Measurements from ENCODE around the gene FGF14.

FGF14 gene

DNA sequence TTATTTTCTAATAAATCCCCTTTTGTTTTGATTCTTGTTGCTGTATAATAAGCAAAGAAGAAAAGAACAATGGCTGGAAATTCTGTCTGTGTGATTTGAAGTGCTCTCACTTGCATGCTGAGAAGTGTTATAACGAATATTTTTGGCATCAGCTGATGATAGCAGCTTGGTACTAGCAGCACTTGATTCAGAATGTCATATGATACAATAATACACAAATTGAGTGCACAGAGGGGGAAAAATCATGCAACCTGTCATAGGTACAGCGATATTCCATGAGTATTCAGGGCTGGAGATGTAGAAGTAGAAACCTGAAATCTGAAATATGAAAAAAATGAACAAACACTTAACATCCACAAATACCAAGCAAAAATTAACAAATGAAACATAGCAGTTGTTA lies 108.1 kb downstream of the FGF14 start:
- Histone ChIP-seq H3K36me3 (replicated peaks in 1 of 2; ENCODE audit: control insufficient read depth in 2 of 2, insufficient read depth in 2 of 2, low read length in 2 of 2) (no peaks in the 10 kb centered on the region), H3K9ac (ENCODE audit: low read depth, low read length, poor library complexity) (no peak overlapping the region), H2BK120ac (ENCODE audit: low read depth, low read length) (no peak overlapping the region), H3K18ac (ENCODE audit: low read length) (no peak overlapping the region), H3K23ac (ENCODE audit: low read depth, low read length, poor library complexity) (no peak overlapping the region), H3K79me1 (ENCODE audit: low read depth, low read length) (no peaks in the 10 kb centered on the region), H2BK15ac (ENCODE audit: low read length) (no peak overlapping the region), H3K27ac (replicated peaks; ENCODE audit: low read length) (no peak overlapping the region), H3K27me3 (ENCODE audit: control insufficient read depth in 3 of 3, insufficient read depth in 3 of 3, low read depth in 1 of 3, low read length in 3 of 3) (no peaks in the 10 kb centered on the region), H2BK12ac (ENCODE audit: low read length) (no peak overlapping the region), H3K9me3 (replicated peaks in 1 of 2; ENCODE audit: control insufficient read depth in 2 of 2, insufficient read depth in 1 of 2, low read depth in 1 of 2, low read length in 2 of 2) (no peaks in the 10 kb centered on the region), H3K4me3 (ENCODE audit: low read length in 2 of 2) (no peak overlapping the region), H4K8ac (ENCODE audit: low read depth, low read length) (no peak overlapping the region), H2AK5ac (ENCODE audit: low read depth, low read length) (no peak overlapping the region), H4K91ac (ENCODE audit: low read depth, low read length, poor library complexity) (no peak overlapping the region), H3K4me1 (ENCODE audit: control insufficient read depth in 2 of 2, insufficient read depth in 1 of 2, low read depth in 1 of 2, low read length in 2 of 2) (no peaks in the 10 kb centered on the region), H3K4me2 (ENCODE audit: insufficient read depth, low read length, poor library complexity, severe bottlenecking) (no peak overlapping the region), H2BK5ac (ENCODE audit: low read length) (no peak overlapping the region), H3K4ac (ENCODE audit: low read length) (no peak overlapping the region), H2AFZ (ENCODE audit: low read length) (no peak overlapping the region), H3K14ac (ENCODE audit: low read length) (no peak overlapping the region)
- DNase-seq (ENCODE audit: low spot score): no peak
- WGBS, 2 donors (ENCODE audit: extremely low coverage in 2 of 2, insufficient read length in 2 of 2, insufficient replicate concordance in 1 of 2): no CpG with 5 or more reads among the region's 2 CpGs

DNA sequence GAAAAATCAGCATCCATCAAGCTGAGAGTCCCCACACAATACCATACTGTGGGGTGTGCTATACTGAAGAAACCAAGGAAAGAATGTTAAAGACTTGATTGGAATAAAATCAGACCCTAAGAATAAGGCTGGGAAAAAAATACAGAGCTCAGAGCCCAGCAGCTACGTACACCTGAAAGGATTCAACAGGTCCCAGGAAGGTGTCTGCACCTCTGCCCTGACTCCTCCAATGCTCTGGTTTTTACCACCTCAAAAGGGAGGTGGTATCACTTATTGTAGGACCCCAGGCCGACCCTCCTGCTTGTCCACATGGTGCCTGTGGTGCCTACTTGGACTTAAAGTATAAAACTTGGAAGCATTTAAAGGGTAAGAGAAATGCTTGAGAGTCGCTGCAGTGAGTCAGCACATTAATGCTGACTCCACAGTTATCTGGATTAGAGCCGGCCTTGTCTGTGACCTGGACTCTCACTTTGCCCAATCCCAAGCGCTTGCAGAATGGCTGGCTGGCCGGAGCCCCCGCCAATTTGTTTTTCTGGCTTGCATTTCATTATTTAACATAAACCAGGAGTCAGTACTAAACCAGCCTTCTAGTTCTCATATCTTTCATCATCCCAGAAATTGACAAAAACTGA lies 110.1 kb downstream of the FGF14 start:
- Histone ChIP-seq H2AK5ac (ENCODE audit: low read depth, low read length) (no peak overlapping the region), H3K79me1 (ENCODE audit: low read depth, low read length) (no peaks in the 10 kb centered on the region), H3K4me3 (ENCODE audit: low read length in 2 of 2) (no peak overlapping the region), H3K14ac (ENCODE audit: low read length) (no peak overlapping the region), H3K27me3 (ENCODE audit: control insufficient read depth in 3 of 3, insufficient read depth in 3 of 3, low read depth in 1 of 3, low read length in 3 of 3) (no peaks in the 10 kb centered on the region), H3K36me3 (replicated peaks in 1 of 2; ENCODE audit: control insufficient read depth in 2 of 2, insufficient read depth in 2 of 2, low read length in 2 of 2) (no peaks in the 10 kb centered on the region), H3K4me1 (ENCODE audit: control insufficient read depth in 2 of 2, insufficient read depth in 1 of 2, low read depth in 1 of 2, low read length in 2 of 2) (no peaks in the 10 kb centered on the region), H2BK5ac (ENCODE audit: low read length) (no peak overlapping the region), H4K91ac (ENCODE audit: low read depth, low read length, poor library complexity) (no peak overlapping the region), H2BK12ac (ENCODE audit: low read length) (no peak overlapping the region), H3K18ac (ENCODE audit: low read length) (no peak overlapping the region), H3K27ac (replicated peaks; ENCODE audit: low read length) (no peak overlapping the region), H3K23ac (ENCODE audit: low read depth, low read length, poor library complexity) (no peak overlapping the region), H3K9ac (ENCODE audit: low read depth, low read length, poor library complexity) (no peak overlapping the region), H3K9me3 (replicated peaks in 1 of 2; ENCODE audit: control insufficient read depth in 2 of 2, insufficient read depth in 1 of 2, low read depth in 1 of 2, low read length in 2 of 2) (no peaks in the 10 kb centered on the region), H2BK15ac (ENCODE audit: low read length) (no peak overlapping the region), H2BK120ac (ENCODE audit: low read depth, low read length) (no peak overlapping the region), H2AFZ (ENCODE audit: low read length) (no peak overlapping the region), H3K4ac (ENCODE audit: low read length) (no peak overlapping the region), H3K4me2 (ENCODE audit: insufficient read depth, low read length, poor library complexity, severe bottlenecking) (no peak overlapping the region), H4K8ac (ENCODE audit: low read depth, low read length) (no peak overlapping the region)
- no CpG with 5 or more reads among the region's 7 CpGs for WGBS, 2 donors (ENCODE audit: extremely low coverage in 2 of 2, insufficient read length in 2 of 2, insufficient replicate concordance in 1 of 2)
- DNase-seq (ENCODE audit: low spot score): no peak

GRCh38 chr13:102289606-102290005 lies 112.2 kb downstream of the FGF14 start:
- WGBS, 2 donors (ENCODE audit: extremely low coverage in 2 of 2, insufficient read length in 2 of 2, insufficient replicate concordance in 1 of 2): no CpG with 5 or more reads among the region's 4 CpGs
- Histone ChIP-seq H4K8ac (ENCODE audit: low read depth, low read length) (no peak overlapping the region), H2BK120ac (ENCODE audit: low read depth, low read length) (no peak overlapping the region), H3K36me3 (replicated peaks in 1 of 2; ENCODE audit: control insufficient read depth in 2 of 2, insufficient read depth in 2 of 2, low read length in 2 of 2) (no peaks in the 10 kb centered on the region), H3K4me1 (ENCODE audit: control insufficient read depth in 2 of 2, insufficient read depth in 1 of 2, low read depth in 1 of 2, low read length in 2 of 2) (no peaks in the 10 kb centered on the region), H3K18ac (ENCODE audit: low read length) (no peak overlapping the region), H3K9me3 (replicated peaks in 1 of 2; ENCODE audit: control insufficient read depth in 2 of 2, insufficient read depth in 1 of 2, low read depth in 1 of 2, low read length in 2 of 2) (no peaks in the 10 kb centered on the region), H3K9ac (ENCODE audit: low read depth, low read length, poor library complexity) (no peak overlapping the region), H2AFZ (ENCODE audit: low read length) (no peak overlapping the region), H4K91ac (ENCODE audit: low read depth, low read length, poor library complexity) (no peak overlapping the region), H3K27ac (replicated peaks; ENCODE audit: low read length) (no peak overlapping the region), H2BK12ac (ENCODE audit: low read length) (no peak overlapping the region), H3K4me3 (ENCODE audit: low read length in 2 of 2) (no peak overlapping the region), H3K27me3 (ENCODE audit: control insufficient read depth in 3 of 3, insufficient read depth in 3 of 3, low read depth in 1 of 3, low read length in 3 of 3) (no peaks in the 10 kb centered on the region), H3K23ac (ENCODE audit: low read depth, low read length, poor library complexity) (no peak overlapping the region), H2AK5ac (ENCODE audit: low read depth, low read length) (no peak overlapping the region), H3K4ac (ENCODE audit: low read length) (no peak overlapping the region), H2BK15ac (ENCODE audit: low read length) (no peak overlapping the region), H3K14ac (ENCODE audit: low read length) (no peak overlapping the region), H3K4me2 (ENCODE audit: insufficient read depth, low read length, poor library complexity, severe bottlenecking) (no peak overlapping the region), H2BK5ac (ENCODE audit: low read length) (no peak overlapping the region), H3K79me1 (ENCODE audit: low read depth, low read length) (no peaks in the 10 kb centered on the region)
- no peak for DNase-seq (ENCODE audit: low spot score)

DNA sequence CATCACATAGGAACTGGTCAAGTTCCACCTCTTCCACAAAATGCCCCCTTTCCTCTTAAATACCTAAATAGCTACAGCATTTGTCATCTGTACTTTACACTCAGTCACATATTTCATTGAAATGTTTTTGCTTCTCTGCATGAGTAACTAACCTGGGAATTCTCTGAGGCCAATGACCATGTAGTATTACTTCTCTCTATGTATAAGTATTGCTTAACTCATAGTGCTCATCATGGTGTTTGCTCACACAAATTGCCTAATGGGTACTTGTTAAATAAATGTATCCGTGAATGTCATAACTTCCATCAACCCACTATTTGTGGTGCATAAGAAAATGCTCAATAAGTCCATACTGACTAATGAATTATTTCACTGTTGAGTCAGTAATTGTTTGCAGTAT lies 115.5 kb downstream of the FGF14 start:
- Histone ChIP-seq H2BK15ac (ENCODE audit: low read length) (no peak overlapping the region), H3K4me2 (ENCODE audit: insufficient read depth, low read length, poor library complexity, severe bottlenecking) (no peak overlapping the region), H3K27ac (replicated peaks; ENCODE audit: low read length) (no peak overlapping the region), H3K14ac (ENCODE audit: low read length) (no peak overlapping the region), H3K4me1 (ENCODE audit: control insufficient read depth in 2 of 2, insufficient read depth in 1 of 2, low read depth in 1 of 2, low read length in 2 of 2) (no peaks in the 10 kb centered on the region), H2BK5ac (ENCODE audit: low read length) (no peak overlapping the region), H2BK12ac (ENCODE audit: low read length) (no peak overlapping the region), H3K9me3 (replicated peaks in 1 of 2; ENCODE audit: control insufficient read depth in 2 of 2, insufficient read depth in 1 of 2, low read depth in 1 of 2, low read length in 2 of 2) (no peaks in the 10 kb centered on the region), H3K27me3 (ENCODE audit: control insufficient read depth in 3 of 3, insufficient read depth in 3 of 3, low read depth in 1 of 3, low read length in 3 of 3) (no peaks in the 10 kb centered on the region), H3K4ac (ENCODE audit: low read length) (no peak overlapping the region), H4K8ac (ENCODE audit: low read depth, low read length) (no peak overlapping the region), H3K36me3 (replicated peaks in 1 of 2; ENCODE audit: control insufficient read depth in 2 of 2, insufficient read depth in 2 of 2, low read length in 2 of 2) (no peaks in the 10 kb centered on the region), H3K9ac (ENCODE audit: low read depth, low read length, poor library complexity) (no peak overlapping the region), H2BK120ac (ENCODE audit: low read depth, low read length) (no peak overlapping the region), H3K18ac (ENCODE audit: low read length) (no peak overlapping the region), H3K79me1 (ENCODE audit: low read depth, low read length) (no peaks in the 10 kb centered on the region), H3K4me3 (ENCODE audit: low read length in 2 of 2) (no peak overlapping the region), H4K91ac (ENCODE audit: low read depth, low read length, poor library complexity) (no peak overlapping the region), H2AFZ (ENCODE audit: low read length) (no peak overlapping the region), H2AK5ac (ENCODE audit: low read depth, low read length) (no peak overlapping the region), H3K23ac (ENCODE audit: low read depth, low read length, poor library complexity) (no peak overlapping the region)
- no peak for DNase-seq (ENCODE audit: low spot score)
- WGBS, 2 donors (ENCODE audit: extremely low coverage in 2 of 2, insufficient read length in 2 of 2, insufficient replicate concordance in 1 of 2): no CpG with 5 or more reads among the region's 1 CpG

Data from neuronal stem cell (in vitro differentiated cells).